Spinal cord (tissue), 10 donors: ENCODE measurements around the gene ARHGAP26. TPM values are rescaled to one million over a fixed set of nuclear protein-coding genes. Genes with fewer than 3 reads are reported as not detected.
"Not testable (repeated sequence)": the region's sequence is repeated elsewhere in the genome, so short reads cannot be mapped to it uniquely, and the experiment has no call there.

ENCODE experiments used
- DNase-seq, 6 donors: peaks; one replicate each; pipeline versions ENCODE4 v3.0.0 to v3.0.0-alpha.2; 2013 to 2015; ENCODE audit warnings: low spot score in 6 of 6, low read depth in 4 of 6
- H3K27ac ChIP-seq: one replicate; pipeline ENCODE4 v1.5.1; 2013; ENCODE audit warnings: low read depth, low read length, control low read depth
- H3K27me3 ChIP-seq: one replicate; pipeline ENCODE4 v1.6.1; 2013; ENCODE audit warnings: low read length; ENCODE audit not compliant: control insufficient read depth, insufficient read depth
- H3K36me3 ChIP-seq: one replicate; pipeline ENCODE4 v1.6.1; 2013; ENCODE audit warnings: low read length; ENCODE audit not compliant: control insufficient read depth, insufficient read depth
- H3K4me1 ChIP-seq: one replicate; pipeline ENCODE4 v1.6.1; 2013; ENCODE audit warnings: low read length; ENCODE audit not compliant: control insufficient read depth, insufficient read depth
- H3K4me3 ChIP-seq: one replicate; pipeline ENCODE4 v1.5.1; 2013; ENCODE audit warnings: low read depth, low read length, control low read depth
- H3K9me3 ChIP-seq: one replicate; pipeline ENCODE4 v1.6.1; 2013; ENCODE audit warnings: low read length; ENCODE audit not compliant: control insufficient read depth, insufficient read depth
- WGBS: methylation state at CpG from one replicate; pipeline ENCODE4 v1.1.5; 2013; ENCODE audit warnings: missing lambda C conversion rate; ENCODE audit not compliant: insufficient coverage; 5-methylcytosine and 5-hydroxymethylcytosine counted together
- polyA plus RNA-seq, 2 donors: library from polyadenylated mRNA; unstranded; fragments of 120-200 nt; gene quantifications; one replicate each; pipeline ENCODE4 v1.2.1, GENCODE V29; 2013; ENCODE audit not compliant: insufficient read length in 2 of 2
- total RNA-seq, 2 donors: library from RNA; depleted of rRNA in 1 of 2; stranded (reverse); fragments of 120-200 nt in 1 of 2; fragments of >200 nt in 1 of 2; gene quantifications; one replicate each; pipeline versions ENCODE4 v1.2.3 to v1.2.4, GENCODE V29; 2013 to 2014
- donor health status: healthy.

The ARHGAP26 gene
- total and polyA plus RNA-seq, 4 donors = 21.9 to 39.7 (median 22.4) TPM

GRCh38 chr5:143092711-143093451 lies 322.7 kb downstream of the ARHGAP26 start:
- H3K9me3 ChIP-seq, H3K27ac ChIP-seq: not testable (repeated sequence)
- whole genome bisulfite sequencing = 100% methylated on average over 1 of the region's 8 CpGs

GRCh38 chr5:143093452-143094086 lies 323.4 kb downstream of the ARHGAP26 start:
- WGBS = 82% methylated on average over 4 of the region's 5 CpGs

More at GRCh38 chr5:143092711-143093451, 322.7 kb downstream of the ARHGAP26 start:
- H3K4me1 ChIP-seq, H3K36me3 ChIP-seq, DNase-seq, H3K4me3 ChIP-seq, H3K27me3 ChIP-seq: not testable (repeated sequence)

GRCh38 chr5:143094087-143094521 lies 323.9 kb downstream of the ARHGAP26 start:
- Histone ChIP-seq H3K4me1 (no peaks in the 10 kb centered on the region), H3K9me3 (no peaks in the 10 kb centered on the region), H3K27me3 (no peaks in the 10 kb centered on the region), H3K27ac (no peak overlapping the region), H3K36me3 (no peaks in the 10 kb centered on the region), H3K4me3 (peak overlapping the region; percentile 11)
- no peak for DNase-seq
- WGBS = 60% methylated on average over 10 of the region's 16 CpGs

More at GRCh38 chr5:143093452-143094086, 323.4 kb downstream of the ARHGAP26 start:
- Histone ChIP-seq H3K27me3 (no peaks in the 10 kb centered on the region), H3K4me1 (no peaks in the 10 kb centered on the region), H3K9me3 (no peaks in the 10 kb centered on the region), H3K36me3 (no peaks in the 10 kb centered on the region), H3K27ac (no peak overlapping the region), H3K4me3 (no peak overlapping the region)
- DNase-seq = no peak

GRCh38 chr5:143094608-143095007 lies 324.4 kb downstream of the ARHGAP26 start:
- H3K36me3 ChIP-seq, H3K27me3 ChIP-seq, H3K9me3 ChIP-seq, H3K27ac ChIP-seq, DNase-seq, H3K4me3 ChIP-seq, H3K4me1 ChIP-seq: not testable (repeated sequence)
- 79% methylated on average over 3 of the region's 3 CpGs for WGBS

- Histone ChIP-seq H3K4me1 (peaks cover 7% of the 10 kb centered on the region), H3K27me3 (no peaks in the 10 kb centered on the region), H3K36me3 (no peaks in the 10 kb centered on the region), H3K27ac (peak overlapping the region; percentile 52), H3K9me3 (no peaks in the 10 kb centered on the region), H3K4me3 (no peak overlapping the region)
- 100% methylated on average over 1 of the region's 2 CpGs for WGBS
- DNase-seq = no peak
Observed at GRCh38 chr5:143101121-143101520, 330.9 kb downstream of the ARHGAP26 start.

- DNase-seq = no peak
- H3K27me3 ChIP-seq = no peaks in the 10 kb centered on the region
- H3K4me3 ChIP-seq = no peak overlapping the region
- 97% methylated on average over 3 of the region's 7 CpGs for WGBS
- H3K36me3 ChIP-seq = no peaks in the 10 kb centered on the region
- H3K27ac ChIP-seq = peak overlapping the region; percentile 81
- H3K9me3 ChIP-seq = no peaks in the 10 kb centered on the region
- peaks cover 7% of the 10 kb centered on the region for H3K4me1 ChIP-seq
Observed at GRCh38 chr5:143101725-143102386, 331.7 kb downstream of the ARHGAP26 start.

- WGBS = 74% methylated on average over 6 of the region's 6 CpGs
- no peaks in the 10 kb centered on the region for H3K9me3 ChIP-seq
- no peak overlapping the region for H3K4me3 ChIP-seq
- peaks cover 7% of the 10 kb centered on the region for H3K4me1 ChIP-seq
- H3K36me3 ChIP-seq = no peaks in the 10 kb centered on the region
- DNase-seq = peak in 1 of 6 donors; percentile 27
- H3K27ac ChIP-seq = peak overlapping the region; percentile 81
- no peaks in the 10 kb centered on the region for H3K27me3 ChIP-seq
Observed at GRCh38 chr5:143102411-143102810, 332.2 kb downstream of the ARHGAP26 start.

GRCh38 chr5:143105216-143105905 lies 335.2 kb downstream of the ARHGAP26 start:
- 85% methylated on average over 7 of the region's 16 CpGs for WGBS
- H3K36me3 ChIP-seq = no peaks in the 10 kb centered on the region
- H3K9me3 ChIP-seq = no peaks in the 10 kb centered on the region
- H3K4me3 ChIP-seq = no peak overlapping the region
- no peak for DNase-seq
- H3K27me3 ChIP-seq = no peaks in the 10 kb centered on the region
- peaks cover 7% of the 10 kb centered on the region for H3K4me1 ChIP-seq
- H3K27ac ChIP-seq = no peak overlapping the region

- no peak overlapping the region for H3K4me3 ChIP-seq
- peak in 2 of 6 donors; percentile 58 to 81 for DNase-seq
- peaks cover 7% of the 10 kb centered on the region for H3K4me1 ChIP-seq
- no peaks in the 10 kb centered on the region for H3K36me3 ChIP-seq
- H3K27ac ChIP-seq = no peak overlapping the region
- 67% methylated on average over 3 of the region's 6 CpGs for WGBS
- H3K9me3 ChIP-seq = no peaks in the 10 kb centered on the region
- H3K27me3 ChIP-seq = no peaks in the 10 kb centered on the region
Observed at GRCh38 chr5:143106174-143106573, 336.0 kb downstream of the ARHGAP26 start.
